WTC11 (cell line): ENCODE results near the gene DNAJB12.

Experiments used
- CTCF ChIP-seq: fragments of 200-600 bp; IDR thresholded peaks from 2 replicates; pipeline ENCODE4 v1.8.0; 2022; ENCODE audit warnings: antibody characterized with exemption
- ESRRA ChIP-seq: sonication (generic); formaldehyde crosslinking; IDR thresholded peaks from 2 replicates; pipeline ENCODE4 v1.8.1; 2022; ENCODE audit warnings: mild to moderate bottlenecking, missing genetic modification reagents, borderline replicate concordance
- TP53 ChIP-seq: sonication (generic); formaldehyde crosslinking; IDR thresholded peaks from 2 replicates; pipeline ENCODE4 v1.8.1; 2023; ENCODE audit warnings: mild to moderate bottlenecking, missing genetic modification reagents

- TF ChIP-seq CTCF = no peak
- no peak for TF ChIP-seq ESRRA
- no peak for TF ChIP-seq TP53
These were observed 12.7 kb upstream of the DNAJB12 start for GRCh38 chr10:72367301-72367960.
